RCC 7860 (cell line): ENCODE data around the gene OOSP3.
A peak's percentile ranks its signal among the peaks of the same experiment; 100 is the strongest.
"Not testable (repeated sequence)": the region's sequence is repeated elsewhere in the genome, so short reads cannot be mapped to it uniquely, and the experiment has no call there.

Source experiments
- DNase-seq: peaks from one replicate; pipeline ENCODE4 v3.0.0-alpha.2; 2015; ENCODE audit warnings: low spot score
- FAIRE-seq: peaks from 2 replicates; lab custom pipeline; 2012; peaks lifted over from hg19 to GRCh38; lab: Jason Lieb, UNC

Gene OOSP3

GRCh38 chr11:59878575-59878974 lies at the start of gene OOSP3:
OOSP3 (plus strand) TSS chr11:59878782; CDS start chr11:59878809, 27 bp downstream.
- DNase-seq (no peak), FAIRE-seq (no peak)

- DNase-seq (no peak), FAIRE-seq (no peak)
Measured at GRCh38 chr11:59829358-59829757, 49.2 kb upstream of the OOSP3 start.

- no peak for DNase-seq
- no peak for FAIRE-seq
Measured at GRCh38 chr11:59833602-59834001, 45.0 kb upstream of the OOSP3 start.

- DNase-seq: no peak
- FAIRE-seq: no peak
Measured at GRCh38 chr11:59839615-59840014, 39.0 kb upstream of the OOSP3 start.

- no peak for FAIRE-seq
- DNase-seq: no peak
Measured at GRCh38 chr11:59841514-59841913, 37.1 kb upstream of the OOSP3 start.

GRCh38 chr11:59842316-59842715 lies 36.3 kb upstream of the OOSP3 start:
- FAIRE-seq (no peak), DNase-seq (no peak)

GRCh38 chr11:59845399-59845798 lies 33.2 kb upstream of the OOSP3 start, which contains the start of gene CBLIF:
CBLIF (minus strand) TSS chr11:59845499; CDS start chr11:59845453, 46 bp downstream.
- DNase-seq: no peak
- no peak for FAIRE-seq

GRCh38 chr11:59846556-59846955 lies 32.0 kb upstream of the OOSP3 start:
- FAIRE-seq (no peak), DNase-seq (no peak)

GRCh38 chr11:59847626-59848025 lies 31.0 kb upstream of the OOSP3 start:
- DNase-seq (no peak), FAIRE-seq (no peak)

GRCh38 chr11:59848439-59848838 lies 30.1 kb upstream of the OOSP3 start:
- not testable (repeated sequence) for DNase-seq, FAIRE-seq

- FAIRE-seq: peak; percentile 94
- peak; percentile 64 for DNase-seq
Measured at GRCh38 chr11:59849129-59849528, 29.5 kb upstream of the OOSP3 start.

GRCh38 chr11:59849551-59849950 lies 29.0 kb upstream of the OOSP3 start:
- DNase-seq, FAIRE-seq: not testable (repeated sequence)

GRCh38 chr11:59851416-59851815 lies 27.2 kb upstream of the OOSP3 start:
- FAIRE-seq, DNase-seq: not testable (repeated sequence)

- DNase-seq (no peak), FAIRE-seq (no peak)
Measured at GRCh38 chr11:59854871-59855270, 23.7 kb upstream of the OOSP3 start.

- FAIRE-seq (no peak), DNase-seq (peak; percentile 39)
Measured at GRCh38 chr11:59857439-59858434, 20.8 kb upstream of the OOSP3 start.

- DNase-seq (no peak), FAIRE-seq (no peak)
Measured at GRCh38 chr11:59859673-59860072, 18.9 kb upstream of the OOSP3 start.

- DNase-seq: no peak
- no peak for FAIRE-seq
Measured at GRCh38 chr11:59862252-59862651, 16.3 kb upstream of the OOSP3 start.

- DNase-seq (peak; percentile 18), FAIRE-seq (peak; percentile 33)
Measured at GRCh38 chr11:59865031-59865430, 13.6 kb upstream of the OOSP3 start.

GRCh38 chr11:59866397-59866796 lies 12.2 kb upstream of the OOSP3 start, which contains the start of gene TCN1:
TCN1 (minus strand) TSS chr11:59866487; CDS start chr11:59866470, 17 bp downstream.
- FAIRE-seq (no peak), DNase-seq (no peak)

GRCh38 chr11:59866836-59867235 lies 11.7 kb upstream of the OOSP3 start:
- FAIRE-seq (no peak), DNase-seq (no peak)

GRCh38 chr11:59867946-59868345 lies 10.6 kb upstream of the OOSP3 start:
- FAIRE-seq (no peak), DNase-seq (no peak)

GRCh38 chr11:59872076-59872475 lies 6.5 kb upstream of the OOSP3 start:
- no peak for DNase-seq
- no peak for FAIRE-seq
